LoVo (cell line): ENCODE results near the gene COL23A1.
A peak's percentile ranks its signal among the peaks of the same experiment; 100 is the strongest.

Experiments used
- DNase-seq: peaks from one replicate; pipeline ENCODE4 v3.0.0-alpha.2; 2016; ENCODE audit warnings: low spot score

COL23A1 gene

DNA sequence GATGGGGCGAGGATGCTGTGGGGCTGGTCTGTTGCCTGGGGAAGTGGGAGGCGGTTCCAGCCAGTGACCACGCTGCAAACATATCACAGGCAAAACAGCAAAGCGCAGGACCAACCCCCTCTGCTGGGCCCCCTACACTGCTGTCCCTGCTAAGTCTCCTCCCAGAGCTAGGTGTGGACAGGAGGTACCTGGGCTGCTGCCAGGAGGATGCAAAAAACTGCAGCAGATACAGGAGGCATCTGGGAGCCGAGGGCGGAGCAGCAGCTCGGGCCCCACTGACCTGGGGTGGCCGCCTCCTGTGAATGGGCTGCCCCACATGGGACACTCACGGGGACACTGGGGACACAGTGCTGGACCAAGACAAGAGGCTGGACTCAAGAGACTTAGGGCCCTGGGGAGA lies 309.6 kb downstream of the COL23A1 start:
- DNase-seq = no peak

DNA sequence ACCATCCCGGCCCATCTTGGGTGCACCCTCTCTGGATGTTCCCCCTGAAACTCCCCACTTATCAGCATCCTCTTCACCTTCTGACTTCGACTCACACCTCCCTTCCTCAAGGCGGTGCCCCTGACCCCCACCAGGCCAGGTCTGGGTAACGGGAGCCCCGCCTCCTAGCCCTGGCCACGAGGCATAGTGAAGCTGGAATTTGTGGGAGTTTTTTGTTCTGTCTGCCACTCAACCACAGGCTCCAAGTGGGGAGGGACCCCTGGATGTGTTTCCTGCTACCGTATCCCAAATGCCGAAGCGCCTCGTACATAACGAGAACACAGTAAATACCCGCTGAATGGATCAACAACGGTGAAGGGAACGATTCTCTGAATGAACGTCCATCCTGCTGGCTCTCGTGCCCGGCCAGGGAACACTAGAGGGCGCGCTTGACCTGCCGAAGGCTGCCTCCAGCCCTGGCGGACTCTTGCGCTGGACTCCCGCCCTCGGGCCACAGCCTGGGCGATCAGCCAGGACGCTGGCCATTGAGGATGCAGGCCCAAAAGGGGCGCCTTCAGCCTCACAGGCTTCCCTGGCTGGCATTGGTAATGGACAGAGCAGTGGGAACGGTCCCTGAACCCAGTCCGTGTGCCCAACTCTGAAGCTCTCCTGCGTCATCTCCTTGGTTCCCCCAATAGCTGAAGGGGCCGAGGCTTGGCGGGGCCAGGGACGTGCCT lies 310.3 kb downstream of the COL23A1 start:
- DNase-seq = peak; percentile 78

DNA sequence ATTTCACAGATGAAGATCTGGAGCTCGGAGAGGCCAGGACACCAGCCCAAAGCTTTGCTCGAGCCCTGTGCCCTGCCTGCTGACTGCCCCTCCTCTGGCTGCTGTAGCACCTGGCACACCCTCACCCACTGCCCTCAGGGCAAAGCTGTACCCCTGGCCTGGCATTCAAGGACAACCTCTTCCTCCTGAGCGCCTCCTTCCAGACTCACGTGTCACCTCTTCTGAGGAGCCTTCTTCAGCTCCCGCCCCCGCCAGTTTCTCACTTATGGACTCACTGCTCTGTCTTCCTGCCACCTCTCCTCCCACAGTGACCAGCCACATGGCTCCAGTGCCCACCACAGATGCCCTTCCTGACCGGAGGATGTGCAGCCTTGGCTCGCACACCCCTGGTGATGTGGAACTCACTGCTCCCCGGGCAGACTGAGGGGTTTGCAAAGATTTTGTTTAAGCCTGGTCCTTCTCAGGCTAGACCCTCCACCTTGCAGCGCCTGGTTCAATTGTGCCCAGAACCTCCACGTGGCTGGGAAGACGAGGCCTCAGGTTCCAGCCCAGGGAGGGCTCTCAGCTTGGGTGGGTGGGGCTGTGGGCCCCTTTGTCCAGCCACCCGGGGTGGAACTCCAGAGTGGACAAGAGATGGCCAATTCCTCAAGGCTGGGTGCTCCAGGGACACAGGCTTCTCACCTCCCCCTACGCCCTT lies 311.0 kb downstream of the COL23A1 start:
- no peak for DNase-seq

DNA sequence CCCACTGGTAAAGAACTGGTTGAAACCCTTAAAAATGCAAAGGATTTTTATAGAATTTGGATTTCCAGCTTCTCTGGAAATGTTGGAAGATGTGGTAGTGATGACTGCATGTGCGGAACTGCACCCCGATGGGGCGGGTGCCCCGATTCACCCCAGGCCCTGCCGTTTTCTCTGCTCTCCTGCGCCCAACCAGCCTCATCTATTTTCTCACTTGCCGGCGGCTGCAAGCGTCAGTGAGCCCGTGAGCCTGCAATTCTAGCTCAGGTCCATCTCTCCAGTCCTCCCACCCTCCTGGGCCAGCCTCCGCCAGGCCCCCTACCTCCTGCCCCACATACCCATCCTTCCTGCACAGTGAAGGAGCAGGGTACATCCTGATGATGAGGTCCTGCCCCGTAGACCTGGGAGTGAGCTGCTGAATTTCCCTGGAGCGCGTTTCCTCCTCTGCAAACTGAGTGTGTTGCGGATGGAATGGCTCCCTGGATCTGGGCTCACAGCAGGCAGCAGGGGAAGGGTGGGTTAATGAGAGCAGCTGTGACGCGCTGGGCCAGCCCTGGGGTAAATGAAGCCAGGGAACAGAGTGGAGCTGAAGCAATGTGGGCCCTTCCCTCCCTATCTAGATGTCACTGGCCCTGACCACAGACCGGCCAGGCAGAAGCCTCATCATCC lies 311.7 kb downstream of the COL23A1 start:
- no peak for DNase-seq

DNA sequence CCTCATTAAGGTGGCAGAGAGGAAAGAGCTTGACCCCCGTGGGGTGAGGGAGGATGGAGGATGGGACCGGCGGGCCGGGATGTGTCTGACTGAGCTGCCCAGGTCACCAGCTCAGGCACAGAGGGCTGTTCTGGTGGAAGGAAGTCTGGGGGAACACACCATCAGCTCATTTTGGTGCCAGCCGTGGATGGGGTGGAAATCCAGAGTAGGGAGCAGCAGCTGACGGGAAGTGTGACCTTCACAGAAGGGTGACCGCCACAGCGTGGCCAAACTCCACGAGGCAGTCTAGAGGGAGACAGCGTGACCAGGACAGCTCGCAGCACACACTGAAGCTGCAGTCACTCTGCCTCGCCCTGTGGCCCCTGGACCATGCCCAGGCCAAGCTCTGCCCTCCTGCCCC lies 312.3 kb downstream of the COL23A1 start:
- no peak for DNase-seq

DNA sequence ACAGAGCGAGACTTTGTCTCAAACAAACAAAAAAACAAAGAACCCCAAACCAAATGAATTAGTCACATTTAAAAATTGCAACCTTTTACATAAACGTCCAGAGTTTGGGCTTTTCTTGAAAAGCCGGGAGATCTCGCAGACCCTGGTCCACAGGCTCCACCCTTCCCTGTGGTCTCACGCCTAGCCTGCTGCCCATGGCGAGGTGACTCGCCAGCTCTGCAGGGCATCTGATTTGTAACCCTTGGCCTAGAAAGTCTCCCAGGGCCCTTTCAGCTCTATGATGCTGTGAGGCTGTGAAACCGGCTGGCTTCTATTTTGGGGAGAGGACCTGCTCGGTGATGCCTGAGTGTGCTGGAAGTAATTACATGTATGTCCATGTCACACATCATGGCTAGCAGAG lies 312.8 kb downstream of the COL23A1 start:
- DNase-seq = no peak

DNA sequence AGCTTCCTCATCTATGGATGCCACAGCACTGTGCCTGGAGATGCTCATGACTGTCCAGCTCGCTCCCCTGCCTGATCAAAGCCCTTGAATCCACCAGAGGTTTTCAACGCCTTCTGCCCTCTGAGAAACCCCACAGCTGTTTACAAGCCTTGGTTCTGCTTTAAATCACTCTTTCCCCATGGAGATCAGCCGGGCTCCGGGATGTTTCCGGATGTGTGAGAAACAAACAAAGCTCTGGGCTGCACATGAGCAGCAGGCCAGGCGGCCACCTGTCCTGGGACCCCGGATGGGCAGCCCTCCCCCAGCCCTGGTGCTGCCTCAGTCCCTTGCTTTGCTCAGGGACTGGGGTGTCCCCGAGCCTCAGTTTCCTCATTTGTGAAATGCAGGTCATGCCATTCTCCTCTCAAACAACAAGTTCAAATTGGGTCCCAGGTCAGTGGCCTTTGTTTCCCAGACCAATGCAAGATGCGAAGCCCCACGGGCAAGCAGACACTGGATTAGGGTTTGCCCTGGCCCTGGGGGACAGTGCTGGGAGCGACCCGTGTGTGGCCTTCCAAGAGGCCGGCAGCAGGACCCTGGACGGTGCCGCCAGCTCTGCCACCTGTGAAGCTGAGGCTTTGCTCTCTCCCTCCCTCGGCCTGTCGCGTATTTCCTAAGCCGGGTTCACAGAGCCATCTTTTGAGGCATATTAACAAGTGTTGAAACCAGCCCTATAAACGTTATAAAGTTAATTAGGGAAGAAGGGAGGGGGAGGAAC lies 315.2 kb downstream of the COL23A1 start:
- DNase-seq = no peak

DNA sequence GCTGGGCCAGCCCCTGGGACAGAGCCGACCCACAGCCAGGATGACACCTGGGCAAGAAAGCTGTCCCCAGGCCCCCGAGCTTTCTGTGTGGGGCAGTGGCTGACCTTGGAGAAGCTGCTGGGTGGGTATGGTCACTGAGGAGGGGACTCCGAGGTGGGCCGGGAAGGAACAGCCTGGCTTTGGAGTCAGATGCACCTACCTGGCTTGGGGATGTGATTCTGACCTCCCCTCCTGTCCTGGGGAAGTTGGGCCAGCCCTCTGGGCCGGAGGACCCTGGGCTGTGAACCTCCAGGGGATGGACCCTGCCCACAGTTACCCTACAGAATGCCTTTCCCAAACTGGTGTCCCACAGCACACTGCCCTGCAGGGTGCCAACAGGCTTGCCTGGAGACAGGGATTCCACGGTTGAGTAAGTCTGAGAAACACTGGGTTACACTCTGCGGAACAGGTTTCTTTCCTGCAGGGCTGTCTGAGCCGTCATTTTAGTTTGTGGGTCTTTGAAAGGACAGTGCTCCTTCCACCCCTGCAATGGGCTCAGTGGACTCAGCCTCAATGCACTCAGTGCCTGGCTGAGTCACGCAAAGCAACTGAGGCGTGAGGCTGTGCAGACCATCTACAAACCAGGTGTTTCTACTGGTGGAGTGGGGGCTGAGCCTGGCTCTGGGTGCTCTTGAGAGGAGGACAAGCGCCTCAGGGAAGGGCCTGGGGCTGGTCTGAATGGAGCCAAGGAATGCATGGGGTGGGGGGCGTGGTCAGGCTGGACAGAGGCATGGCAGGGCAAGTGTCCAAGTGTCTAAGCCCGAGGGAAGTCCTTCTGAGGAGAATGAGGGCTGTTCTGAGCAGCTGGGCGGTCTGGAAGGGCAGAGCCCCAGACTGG lies 316.3 kb downstream of the COL23A1 start:
- no peak for DNase-seq

DNA sequence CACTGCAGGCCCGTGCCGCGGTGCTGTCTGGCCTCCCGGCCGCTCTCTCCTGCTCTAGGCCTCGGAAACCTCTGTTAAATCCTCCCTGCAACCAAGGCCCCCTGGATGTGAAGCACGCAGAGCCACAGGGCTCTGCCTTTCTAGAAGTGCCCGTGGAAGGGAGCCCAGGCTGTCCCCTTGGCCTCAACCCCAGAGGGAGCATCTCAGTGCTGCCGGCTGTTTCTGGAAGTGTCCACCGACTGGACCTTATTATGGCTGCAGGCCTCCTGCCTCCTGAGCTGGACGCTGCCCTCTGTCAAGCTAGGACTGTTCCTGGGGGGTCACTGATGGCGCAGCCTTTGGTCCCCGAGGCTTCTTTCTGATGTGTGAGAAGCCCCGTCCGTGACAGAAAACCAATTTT lies 317.2 kb downstream of the COL23A1 start:
- DNase-seq = no peak

DNA sequence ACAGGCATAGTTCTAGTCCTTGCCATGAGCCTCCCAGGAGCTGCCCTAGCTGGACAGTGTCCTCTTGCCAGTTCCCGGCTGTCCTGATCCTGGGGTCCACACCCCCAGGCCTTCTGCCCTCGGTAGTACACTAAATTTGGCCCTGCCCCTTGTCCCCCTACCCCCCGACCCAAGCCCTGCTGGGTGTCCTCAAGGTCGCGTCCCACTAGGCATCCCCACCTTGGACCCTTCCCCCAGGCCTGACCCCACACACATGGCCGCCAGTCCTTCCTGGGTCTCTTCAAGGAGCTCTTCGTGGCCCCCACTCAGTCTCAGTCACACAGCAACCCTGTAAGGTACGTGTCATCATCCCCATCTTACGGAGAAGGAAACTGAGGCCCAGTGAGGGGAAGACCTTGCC lies 317.6 kb downstream of the COL23A1 start:
- DNase-seq = no peak

DNA sequence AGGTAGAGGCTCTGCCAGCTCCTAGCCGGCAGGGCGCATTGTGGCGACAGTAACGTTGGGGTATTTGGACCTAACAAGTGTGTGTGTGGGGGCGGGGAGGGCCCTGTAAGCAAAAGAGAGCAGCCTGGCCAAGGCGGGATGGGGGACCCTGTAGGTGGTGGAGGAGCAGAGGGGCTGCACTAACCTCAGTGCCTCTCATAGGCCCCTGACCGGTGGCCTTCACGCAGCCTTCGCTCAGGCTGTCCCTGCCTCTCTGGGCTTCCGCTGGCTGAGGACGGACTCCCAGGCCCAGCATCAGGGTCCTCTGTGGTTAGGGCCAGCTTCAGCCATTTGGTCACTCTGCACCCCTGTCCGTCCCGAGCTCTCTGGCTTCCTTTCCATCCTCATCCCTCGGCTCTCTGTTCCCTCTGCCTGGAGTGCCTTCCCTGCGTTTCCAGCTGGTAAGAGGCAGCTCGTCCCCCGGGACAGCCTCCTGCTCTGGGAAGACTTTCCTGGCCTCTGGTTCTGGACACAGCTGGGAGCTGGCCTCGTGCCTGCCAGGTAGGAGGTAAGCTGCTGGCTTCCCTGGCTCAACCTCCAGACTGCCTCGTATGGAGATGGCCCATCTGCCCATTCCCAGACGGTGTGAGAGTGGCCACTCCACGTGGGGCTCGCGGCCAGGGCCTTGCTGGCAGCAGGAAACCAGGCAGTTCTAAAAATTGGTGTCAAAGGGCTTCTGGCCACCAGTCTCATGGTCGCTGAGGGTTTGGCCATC lies 318.3 kb downstream of the COL23A1 start:
- DNase-seq = no peak

DNA sequence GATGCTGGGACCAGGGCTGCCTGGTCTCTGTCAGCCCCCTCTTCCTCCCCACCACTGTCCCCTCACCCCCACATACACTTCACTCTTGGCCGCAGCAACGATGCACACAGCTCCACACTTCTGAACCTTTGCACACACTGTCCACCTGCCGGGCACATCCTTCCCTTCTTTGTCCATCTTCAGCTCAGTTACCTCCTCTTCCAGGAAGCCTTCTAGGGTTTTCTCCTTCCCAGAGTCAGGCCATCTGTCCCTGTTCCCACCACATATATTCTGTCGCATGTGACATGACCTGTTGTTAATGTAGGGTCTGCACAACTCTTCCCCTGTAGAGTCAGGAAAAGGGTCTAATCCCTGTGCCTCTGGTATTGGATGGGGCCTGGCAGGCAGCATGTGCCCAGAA lies 319.0 kb downstream of the COL23A1 start:
- no peak for DNase-seq

DNA sequence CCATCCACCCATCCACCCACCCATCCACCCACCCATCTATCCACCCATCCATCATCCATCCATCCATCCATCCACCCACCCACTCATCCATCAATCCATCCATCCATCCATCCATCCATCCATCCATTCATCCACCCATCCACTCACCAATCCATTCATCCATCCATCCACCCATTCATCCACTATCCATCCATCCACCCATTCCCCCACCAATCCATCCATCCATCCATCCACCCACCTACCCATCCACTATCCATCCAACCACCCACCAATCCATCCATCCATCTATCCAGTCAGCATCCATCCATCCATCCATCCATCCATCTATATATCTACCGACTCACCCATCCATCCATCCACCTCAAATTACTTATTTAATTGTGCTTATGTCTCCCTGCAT lies 320.7 kb downstream of the COL23A1 start:
- DNase-seq = no peak

DNA sequence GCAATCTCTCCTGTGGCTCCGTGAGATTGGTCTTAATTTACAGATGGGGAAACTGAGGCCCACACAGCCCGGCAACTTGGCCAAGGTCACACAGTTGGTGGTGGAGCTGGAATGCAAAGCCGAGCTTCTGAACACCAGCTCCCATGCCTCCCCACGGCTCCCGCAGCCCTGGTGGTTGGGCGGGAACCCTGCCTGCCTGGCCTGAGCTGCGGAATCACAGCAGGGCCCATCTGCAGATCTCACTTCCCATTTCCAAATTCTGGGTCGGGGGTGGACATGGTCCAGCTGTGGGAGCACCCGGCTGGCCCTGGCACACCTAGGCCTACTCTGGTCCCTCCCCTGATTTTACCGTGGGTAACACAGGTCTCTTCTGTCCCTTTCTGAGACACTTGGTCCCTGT lies 322.3 kb downstream of the COL23A1 start:
- no peak for DNase-seq

DNA sequence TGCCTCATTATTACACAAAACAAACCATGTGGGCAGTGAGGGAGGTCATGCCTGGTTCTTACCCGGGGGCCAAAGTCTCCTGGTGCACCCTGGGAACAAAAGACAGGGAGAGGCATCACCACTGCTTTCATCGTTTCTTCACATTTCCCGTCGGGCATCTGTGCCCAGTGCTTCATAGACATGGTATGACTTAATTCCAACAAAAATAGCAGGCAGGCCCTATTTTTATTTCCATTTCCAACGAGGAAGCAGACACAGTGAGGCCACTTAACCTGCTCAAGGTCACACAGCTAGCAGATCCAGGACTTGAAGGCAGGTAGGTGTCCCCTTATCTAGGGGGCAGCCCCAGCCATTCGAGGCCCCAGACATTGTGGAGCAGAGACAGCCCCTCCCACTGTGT lies 322.9 kb downstream of the COL23A1 start:
- no peak for DNase-seq

DNA sequence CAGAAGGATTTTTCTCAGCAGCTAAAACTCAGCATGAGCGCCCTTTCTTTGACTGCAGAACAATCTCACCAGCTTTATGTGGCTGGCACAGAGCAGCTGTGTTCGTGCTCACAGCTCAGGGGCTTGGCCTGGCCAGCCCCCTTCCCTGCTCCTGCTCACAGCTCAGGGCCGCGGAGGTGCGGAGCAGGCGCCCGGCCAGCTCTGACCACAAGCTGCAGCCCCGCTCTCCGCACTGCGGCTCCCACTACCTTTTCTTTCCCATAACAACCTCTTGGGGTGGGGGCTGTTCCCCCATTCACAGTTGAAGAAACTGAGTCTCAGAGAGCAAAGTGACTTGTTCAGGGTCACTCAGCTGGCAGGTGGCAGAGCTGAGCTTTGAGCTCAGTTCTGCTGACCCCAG lies 323.6 kb downstream of the COL23A1 start:
- no peak for DNase-seq

DNA sequence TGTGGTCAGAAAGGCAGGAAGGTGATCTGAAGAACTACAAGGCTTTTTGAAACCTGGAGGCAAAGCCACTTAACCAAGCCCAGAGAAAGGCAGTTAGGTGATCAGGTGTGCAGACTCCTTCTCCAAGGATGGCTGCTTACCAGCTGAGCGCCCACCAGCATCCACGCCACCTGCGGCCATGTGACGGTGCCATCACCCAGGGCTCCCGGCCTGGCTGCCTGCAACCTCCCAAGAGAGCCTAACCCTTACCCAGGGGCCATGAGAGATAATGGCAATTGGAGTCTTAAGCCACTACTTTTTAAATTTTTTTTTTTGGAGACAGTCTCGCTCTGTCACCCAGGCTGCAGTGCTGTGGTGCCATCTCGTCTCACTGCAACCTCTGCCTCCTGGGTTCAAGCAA lies 324.4 kb downstream of the COL23A1 start:
- DNase-seq = no peak

DNA sequence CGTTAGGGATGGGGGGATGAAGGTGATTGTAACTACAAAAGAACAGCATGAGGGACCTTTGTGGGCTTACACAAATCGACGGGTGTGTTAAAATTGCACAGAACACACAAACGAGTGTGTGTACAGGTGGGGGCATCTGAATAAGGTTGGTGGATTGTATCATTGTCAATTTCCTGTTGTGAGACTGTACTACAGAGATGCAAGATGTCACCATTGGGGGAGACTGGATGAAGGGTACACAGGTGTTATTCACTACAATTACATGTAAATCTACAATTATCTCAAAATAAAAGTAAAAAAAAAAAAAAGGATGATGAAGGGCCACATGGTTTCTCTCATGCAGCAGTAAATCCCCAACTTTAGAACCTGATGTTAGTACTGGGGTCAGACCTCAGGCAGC lies 326.1 kb downstream of the COL23A1 start:
- no peak for DNase-seq

DNA sequence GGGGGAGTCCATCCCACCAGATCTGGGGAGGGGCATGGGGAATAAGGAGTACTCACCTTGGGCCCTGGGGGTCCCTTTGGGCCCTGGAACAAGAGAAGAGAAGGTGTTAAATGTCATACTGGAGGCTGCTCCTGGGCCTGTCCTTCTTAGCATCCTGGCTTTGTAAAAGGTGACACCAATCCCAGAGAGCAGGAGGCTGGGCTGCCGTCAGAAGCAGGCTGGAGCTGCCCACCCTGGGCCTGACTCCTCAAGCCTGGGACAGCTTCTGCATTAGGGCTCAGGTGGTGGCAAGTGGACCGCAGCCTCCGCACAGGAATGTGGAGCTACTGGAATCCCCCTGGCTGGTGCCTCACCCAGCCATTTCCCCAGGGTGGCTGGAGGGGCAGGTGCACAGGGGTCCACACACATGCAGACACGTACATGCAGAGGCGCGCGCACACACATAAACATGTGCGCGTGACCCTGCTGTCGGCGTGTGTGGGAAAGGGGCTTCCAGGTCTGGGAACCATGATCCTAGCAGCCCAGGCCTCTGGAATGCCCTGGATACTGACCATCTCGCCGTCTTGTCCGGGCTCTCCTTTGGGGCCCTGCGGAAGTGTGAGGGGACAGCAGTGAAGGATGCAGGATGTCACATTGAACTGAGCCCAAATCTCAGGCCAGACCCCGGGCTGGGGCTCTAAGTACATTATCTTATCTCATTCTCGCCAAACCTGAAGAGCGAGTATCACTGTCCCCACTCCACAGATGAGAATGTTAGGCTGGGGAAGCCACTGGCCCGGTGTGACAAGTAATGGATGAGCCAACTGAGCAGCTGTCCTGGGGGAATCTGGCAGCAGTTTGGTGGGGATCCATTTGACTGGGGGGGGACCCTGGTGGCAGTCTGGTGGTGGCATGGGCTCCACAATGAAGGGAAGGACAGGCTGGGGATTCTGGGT lies 328.3 kb downstream of the COL23A1 start:
- no peak for DNase-seq
